ENCODE measurements around the gene MXD1.

- TF ChIP-seq, protein P1, sequence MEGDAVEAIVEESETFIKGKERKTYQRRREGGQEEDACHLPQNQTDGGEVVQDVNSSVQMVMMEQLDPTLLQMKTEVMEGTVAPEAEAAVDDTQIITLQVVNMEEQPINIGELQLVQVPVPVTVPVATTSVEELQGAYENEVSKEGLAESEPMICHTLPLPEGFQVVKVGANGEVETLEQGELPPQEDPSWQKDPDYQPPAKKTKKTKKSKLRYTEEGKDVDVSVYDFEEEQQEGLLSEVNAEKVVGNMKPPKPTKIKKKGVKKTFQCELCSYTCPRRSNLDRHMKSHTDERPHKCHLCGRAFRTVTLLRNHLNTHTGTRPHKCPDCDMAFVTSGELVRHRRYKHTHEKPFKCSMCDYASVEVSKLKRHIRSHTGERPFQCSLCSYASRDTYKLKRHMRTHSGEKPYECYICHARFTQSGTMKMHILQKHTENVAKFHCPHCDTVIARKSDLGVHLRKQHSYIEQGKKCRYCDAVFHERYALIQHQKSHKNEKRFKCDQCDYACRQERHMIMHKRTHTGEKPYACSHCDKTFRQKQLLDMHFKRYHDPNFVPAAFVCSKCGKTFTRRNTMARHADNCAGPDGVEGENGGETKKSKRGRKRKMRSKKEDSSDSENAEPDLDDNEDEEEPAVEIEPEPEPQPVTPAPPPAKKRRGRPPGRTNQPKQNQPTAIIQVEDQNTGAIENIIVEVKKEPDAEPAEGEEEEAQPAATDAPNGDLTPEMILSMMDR (IDR thresholded peaks at IDR 0.05): no peak
- no peak for TF ChIP-seq POLR2A (IDR thresholded peaks at IDR 0.05)
Measured at GRCh38 chr2:69937968-69938367, 23.1 kb downstream of the MXD1 start.
